MCF 10A (cell line): ENCODE measurements around the gene CHRNE. TPM values are rescaled to one million over a fixed set of nuclear protein-coding genes. Genes with fewer than 3 reads are reported as not detected.

ENCODE experiments used
- BruUV-seq: library from RNA; stranded (reverse); fragments of 400-500 nt; replicated peaks from 2 replicates; lab custom pipeline; 2021; lab: Mats Ljungman, UMichigan
- CTCF ChIA-PET: fragments of 300-600 bp; sonication (Branson Sonifier 250); formaldehyde crosslinking; extraction: SDS; loops from one replicate; lab custom pipeline; 2021; ENCODE audit warnings: antibody characterized with exemption, inconsistent platforms; lab: Yijun Ruan, JAX
- POLR2A ChIA-PET: fragments of 300-600, 350-650 bp; sonication (Branson Sonifier 250); formaldehyde crosslinking; extraction: SDS; loops from one replicate; lab custom pipeline; 2020; ENCODE audit warnings: antibody characterized with exemption, inconsistent platforms; lab: Yijun Ruan, JAX
- DNase-seq: peaks from one replicate; pipeline ENCODE4 v3.0.0-alpha.2; 2018; ENCODE audit not compliant: unreplicated experiment
- H3K27ac Mint-ChIP-seq: one replicate; pipeline ENCODE4 v1.8.0; 2022; ENCODE audit warnings: mild to moderate bottlenecking, low read depth, mixed read lengths; ENCODE audit not compliant: unreplicated experiment
- H3K27me3 Mint-ChIP-seq: one replicate; pipeline ENCODE4 v1.8.0; 2022; ENCODE audit warnings: mixed read lengths; ENCODE audit not compliant: insufficient read depth, unreplicated experiment
- H3K36me3 Mint-ChIP-seq: one replicate; pipeline ENCODE4 v1.8.0; 2022; ENCODE audit warnings: mild to moderate bottlenecking, moderate library complexity, mixed read lengths; ENCODE audit not compliant: insufficient read depth, unreplicated experiment
- H3K4me1 Mint-ChIP-seq: one replicate; pipeline ENCODE4 v1.8.0; 2022; ENCODE audit warnings: mixed read lengths; ENCODE audit not compliant: insufficient read depth, unreplicated experiment
- H3K4me3 Mint-ChIP-seq: one replicate; pipeline ENCODE4 v1.8.0; 2022; ENCODE audit warnings: mild to moderate bottlenecking, moderate library complexity, mixed read lengths; ENCODE audit not compliant: unreplicated experiment
- H3K9me3 Mint-ChIP-seq: one replicate; pipeline ENCODE4 v1.8.0; 2022; ENCODE audit warnings: mixed read lengths; ENCODE audit not compliant: unreplicated experiment
- intact Hi-C: fragments of 100-400 bp; cut with micrococcal nuclease; formaldehyde crosslinking; loops from 2 replicates; pipeline ENCODE4 v1.14.1; 2022
- total RNA-seq: library from RNA; stranded (reverse); gene quantifications from 2 replicates; pipeline ENCODE4 v1.2.3, GENCODE V29; 2022
- TF ChIP-seq, protein P1 (sequence below): fragments of 200-600 bp; IDR thresholded peaks from one replicate; pipeline ENCODE4 v1.8.0; 2022; ENCODE audit warnings: antibody characterized with exemption, mild to moderate bottlenecking; ENCODE audit not compliant: unreplicated experiment

Gene CHRNE
- total RNA-seq, 1 experiment from 2014 or later, result not detected

DNA sequence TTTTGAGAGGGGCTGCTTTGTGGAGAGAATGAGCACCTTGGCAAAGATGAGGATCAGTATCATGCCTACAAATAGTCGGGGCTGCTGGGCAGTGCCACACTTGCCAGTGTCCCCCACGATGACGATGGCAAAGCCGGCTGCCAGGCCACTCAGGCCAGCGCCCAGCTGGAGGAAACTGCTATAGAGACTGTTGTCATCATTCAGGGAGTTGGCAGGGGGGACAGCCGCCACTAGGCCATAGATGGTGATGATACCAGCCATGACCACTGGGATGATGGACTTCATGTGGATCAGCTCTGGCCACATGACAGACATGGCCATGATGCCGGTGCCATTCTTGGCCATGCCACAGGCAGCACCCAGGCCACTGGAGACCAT lies 46.0 kb downstream of the CHRNE start:
- ChIA-PET POLR2A (interaction anchor here (0.6 to 5.6 kb wide), 5 partner anchors 7 to 147 kb away, joined by 3 to 94 read pairs (median 4); partner anchors contain the start of genes ARRB2, MINK1 and PLD2), CTCF (interaction anchor here (0.5 to 0.8 kb wide), 2 partner anchors 23 to 38 kb away, joined by 3 to 4 read pairs; no protein-coding TSS in a partner anchor)
- H3K27me3 Mint-ChIP-seq, result no peaks in the 10 kb centered on the region
- TF ChIP-seq, protein P1, sequence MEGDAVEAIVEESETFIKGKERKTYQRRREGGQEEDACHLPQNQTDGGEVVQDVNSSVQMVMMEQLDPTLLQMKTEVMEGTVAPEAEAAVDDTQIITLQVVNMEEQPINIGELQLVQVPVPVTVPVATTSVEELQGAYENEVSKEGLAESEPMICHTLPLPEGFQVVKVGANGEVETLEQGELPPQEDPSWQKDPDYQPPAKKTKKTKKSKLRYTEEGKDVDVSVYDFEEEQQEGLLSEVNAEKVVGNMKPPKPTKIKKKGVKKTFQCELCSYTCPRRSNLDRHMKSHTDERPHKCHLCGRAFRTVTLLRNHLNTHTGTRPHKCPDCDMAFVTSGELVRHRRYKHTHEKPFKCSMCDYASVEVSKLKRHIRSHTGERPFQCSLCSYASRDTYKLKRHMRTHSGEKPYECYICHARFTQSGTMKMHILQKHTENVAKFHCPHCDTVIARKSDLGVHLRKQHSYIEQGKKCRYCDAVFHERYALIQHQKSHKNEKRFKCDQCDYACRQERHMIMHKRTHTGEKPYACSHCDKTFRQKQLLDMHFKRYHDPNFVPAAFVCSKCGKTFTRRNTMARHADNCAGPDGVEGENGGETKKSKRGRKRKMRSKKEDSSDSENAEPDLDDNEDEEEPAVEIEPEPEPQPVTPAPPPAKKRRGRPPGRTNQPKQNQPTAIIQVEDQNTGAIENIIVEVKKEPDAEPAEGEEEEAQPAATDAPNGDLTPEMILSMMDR, result no peak
- no peak for DNase-seq
- intact Hi-C loops, result no loop called here
- no TSS peak for BruUV-seq
- H3K27ac Mint-ChIP-seq, result peak overlapping the region; percentile 85
- H3K4me3 Mint-ChIP-seq, result no peak overlapping the region
- H3K36me3 Mint-ChIP-seq, result peaks cover 59% of the 10 kb centered on the region
- H3K4me1 Mint-ChIP-seq, result peaks cover 61% of the 10 kb centered on the region
- no peaks in the 10 kb centered on the region for H3K9me3 Mint-ChIP-seq

DNA sequence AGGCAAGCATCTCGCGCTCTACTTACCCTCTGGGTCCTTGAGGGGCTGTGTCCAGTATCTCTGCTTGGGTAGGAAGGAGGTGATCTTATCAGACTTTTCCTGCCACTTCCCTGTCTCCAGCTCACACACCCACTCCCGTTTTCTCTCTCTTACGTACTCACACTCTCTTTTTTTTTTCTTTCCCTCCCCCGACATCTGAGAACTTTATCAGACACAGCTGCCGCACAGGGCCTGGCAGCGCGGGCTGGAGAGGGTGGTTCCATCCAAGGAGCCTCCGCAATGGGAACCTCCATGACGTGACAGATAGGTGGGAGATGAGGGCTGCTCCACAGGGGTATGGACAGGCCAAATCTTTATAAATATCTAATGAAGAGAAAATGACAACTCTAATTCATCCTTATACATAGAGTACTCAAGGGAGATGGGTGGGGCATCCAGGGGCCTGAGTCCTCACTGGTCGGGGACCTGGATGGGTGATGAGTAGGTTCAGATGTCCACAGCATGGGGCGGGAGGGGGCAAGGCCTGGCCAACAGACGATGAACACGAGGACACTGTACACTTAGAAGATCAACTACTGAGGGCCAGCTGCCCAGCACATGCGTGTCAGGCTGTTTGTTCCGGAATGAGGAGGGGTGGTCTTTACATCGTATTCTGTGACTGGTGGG lies 46.5 kb downstream of the CHRNE start:
- Mint-ChIP-seq H3K27ac (peak overlapping the region; percentile 85), H3K4me1 (peaks cover 66% of the 10 kb centered on the region), H3K4me3 (no peak overlapping the region), H3K9me3 (no peaks in the 10 kb centered on the region), H3K36me3 (peaks cover 55% of the 10 kb centered on the region), H3K27me3 (no peaks in the 10 kb centered on the region)
- TF ChIP-seq, protein P1, result no peak
- no peak for DNase-seq
- ChIA-PET POLR2A (interaction anchor here (1.4 to 3.5 kb wide), 2 partner anchors 12 to 21 kb away, joined by 4 to 50 read pairs; partner anchors contain the start of gene MINK1), CTCF (interaction anchor here (0.5 kb wide), 1 partner anchor 24 kb away, joined by 4 read pairs; no protein-coding TSS in a partner anchor)
- intact Hi-C loops, result no loop called here
- BruUV-seq, result no TSS peak

DNA sequence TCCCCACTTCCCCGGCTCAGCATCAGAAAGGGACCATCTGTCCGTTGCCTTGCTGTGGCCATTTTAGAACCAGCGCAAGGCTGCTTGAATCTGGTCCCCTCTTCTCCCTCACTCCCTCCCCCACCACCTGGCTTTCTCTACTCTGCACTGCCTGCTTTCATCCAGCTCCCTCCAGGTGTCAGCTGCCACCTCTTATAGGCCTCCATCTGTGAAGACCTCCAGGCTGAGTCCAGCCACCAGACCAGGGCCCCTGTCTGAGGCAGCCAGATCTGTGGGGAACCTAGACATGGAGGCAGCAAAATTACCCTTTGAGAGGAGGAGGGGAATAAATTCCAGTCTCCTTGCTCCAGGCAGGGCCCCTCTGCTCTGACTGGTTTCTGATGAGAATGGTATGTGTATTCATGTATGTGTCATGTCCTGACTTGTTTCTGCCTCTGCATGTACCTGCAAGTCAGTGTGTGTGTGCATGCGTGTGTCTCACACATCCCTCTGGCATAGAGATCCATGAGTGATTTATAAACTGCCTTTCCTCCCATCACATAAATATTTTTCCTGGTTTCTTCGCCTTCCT lies 48.7 kb downstream of the CHRNE start:
- Mint-ChIP-seq H3K9me3 (no peaks in the 10 kb centered on the region), H3K4me3 (peak overlapping the region; percentile 44), H3K27me3 (no peaks in the 10 kb centered on the region), H3K27ac (peak overlapping the region; percentile 85), H3K36me3 (peaks cover 34% of the 10 kb centered on the region), H3K4me1 (peaks cover 80% of the 10 kb centered on the region)
- TF ChIP-seq, protein P1, result no peak
- POLR2A ChIA-PET, result interaction anchor here (0.5 to 13.6 kb wide), 7 partner anchors 11 to 64 kb away, joined by 3 to 211 read pairs (median 4); partner anchors contain the start of genes MINK1 and PSMB6
- CTCF ChIA-PET, result interaction anchor here (1.9 kb wide), 1 partner anchor 64 kb away, joined by 7 read pairs; no protein-coding TSS in a partner anchor
- intact Hi-C loops, result no loop called here
- peak; percentile 94 for DNase-seq
- BruUV-seq, result no TSS peak

DNA sequence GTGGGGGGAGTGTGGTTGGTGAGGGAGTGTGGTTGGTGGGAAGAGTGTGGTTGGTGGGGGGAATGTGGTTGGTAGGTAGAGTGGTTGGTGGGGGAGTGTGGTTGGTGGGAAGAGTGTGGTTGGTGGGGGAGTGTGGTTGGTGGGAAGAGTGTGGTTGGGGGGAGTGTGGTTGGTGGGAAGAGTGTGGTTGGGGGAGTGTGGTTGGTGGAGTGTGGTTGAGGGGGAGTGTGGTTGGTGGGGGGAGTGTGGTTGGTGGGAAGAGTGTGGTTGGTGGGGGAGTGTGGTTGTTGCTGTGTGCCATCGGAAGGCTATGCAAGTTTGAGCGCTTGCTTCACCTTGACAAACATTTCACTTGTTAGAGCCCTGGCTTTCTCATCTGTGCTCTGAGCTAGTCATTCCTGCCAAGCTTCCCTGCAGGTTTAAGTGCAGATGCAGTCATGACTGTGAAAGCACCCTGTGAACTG lies 49.7 kb downstream of the CHRNE start:
- BruUV-seq, result no TSS peak
- CTCF ChIA-PET, result no interaction called here
- Mint-ChIP-seq H3K4me3 (no peak overlapping the region), H3K9me3 (no peaks in the 10 kb centered on the region), H3K36me3 (peaks cover 29% of the 10 kb centered on the region), H3K4me1 (peaks cover 76% of the 10 kb centered on the region), H3K27ac (peak overlapping the region; percentile 85), H3K27me3 (no peaks in the 10 kb centered on the region)
- peak; percentile 58 for DNase-seq
- POLR2A ChIA-PET, result interaction anchor here (0.7 to 13.6 kb wide), 5 partner anchors 13 to 65 kb away, joined by 3 to 211 read pairs (median 3); partner anchors contain the start of genes GLTPD2 and MINK1
- TF ChIP-seq, protein P1, result no peak
- intact Hi-C loops, result no loop called here
